HG02610 (cell line): ENCODE measurements around the gene P2RX7.

ENCODE experiments used
- ATAC-seq: cut with Tn5 transposase; IDR thresholded peaks from one replicate; pipeline ENCODE4 v1.9.1; 2021; ENCODE audit warnings: mild to moderate bottlenecking, moderate library complexity; ENCODE audit not compliant: unreplicated experiment

Gene P2RX7

GRCh38 chr12:121110211-121110940 is 22.3 kb upstream of the P2RX7 start:
- ATAC-seq: peak; percentile 36

DNA sequence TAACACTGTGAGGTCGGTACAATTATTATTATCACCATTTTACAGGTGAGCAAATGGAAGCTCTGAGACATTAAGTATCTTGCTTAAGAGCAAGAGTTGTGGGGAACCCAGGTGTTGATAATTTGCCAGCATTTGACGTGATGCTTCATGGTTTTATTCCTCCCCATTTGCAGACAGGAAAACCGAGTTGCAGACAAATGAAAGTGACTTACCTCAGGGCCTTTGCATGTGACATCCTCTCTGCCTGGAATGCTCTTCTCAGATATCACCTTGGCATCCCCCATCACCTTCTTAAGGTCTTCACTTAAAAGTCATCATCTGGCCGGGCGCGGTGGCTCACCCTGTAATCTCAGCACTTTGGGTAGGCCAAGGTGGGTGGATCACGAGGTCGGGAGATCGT is 21.0 kb upstream of the P2RX7 start:
- ATAC-seq: no peak

DNA sequence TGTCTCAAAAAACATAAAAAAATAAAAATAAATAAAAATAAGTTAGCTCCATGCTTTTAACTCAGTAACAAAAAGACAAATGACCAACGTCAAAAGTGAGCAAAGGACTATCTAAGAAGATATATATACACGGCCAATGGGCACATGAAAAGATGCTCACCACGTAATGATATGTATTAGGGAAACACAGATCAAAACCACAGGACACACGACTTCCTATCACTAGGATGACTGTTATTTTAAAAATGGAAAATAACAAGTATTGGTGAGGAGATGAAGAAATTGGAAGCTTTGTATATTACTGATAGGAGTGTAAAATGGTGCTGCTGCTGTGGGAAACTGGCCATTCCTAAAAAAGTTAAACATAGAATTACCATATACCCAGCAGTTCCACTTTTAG is 20.2 kb upstream of the P2RX7 start:
- no peak for ATAC-seq

GRCh38 chr12:121113057-121113456 is 19.6 kb upstream of the P2RX7 start:
- no peak for ATAC-seq

- ATAC-seq: no peak
Measured at GRCh38 chr12:121114019-121114639, 18.5 kb upstream of the P2RX7 start.

DNA sequence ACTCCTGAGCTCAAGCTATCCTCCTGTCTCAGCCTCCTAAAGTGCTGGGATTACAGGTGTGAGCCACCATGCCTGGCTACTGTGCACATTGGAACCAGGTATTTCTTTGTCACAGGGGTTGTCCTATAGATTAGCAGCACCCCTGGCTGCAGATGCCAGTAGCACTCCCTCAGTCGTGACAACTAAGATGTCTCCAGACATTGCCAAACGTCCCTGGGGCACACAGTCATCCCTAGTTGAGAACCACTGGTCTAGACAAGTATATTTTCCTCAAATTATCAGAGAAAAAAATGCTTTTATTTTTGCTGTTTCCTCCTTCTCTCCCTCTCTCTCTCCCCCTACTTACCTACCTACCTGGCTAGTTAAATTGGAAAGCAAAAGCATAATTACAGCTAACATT is 17.9 kb upstream of the P2RX7 start:
- no peak for ATAC-seq

GRCh38 chr12:121115530-121115929 is 17.1 kb upstream of the P2RX7 start:
- ATAC-seq: no peak

- no peak for ATAC-seq
Measured at GRCh38 chr12:121116318-121117225, 16.1 kb upstream of the P2RX7 start.

DNA sequence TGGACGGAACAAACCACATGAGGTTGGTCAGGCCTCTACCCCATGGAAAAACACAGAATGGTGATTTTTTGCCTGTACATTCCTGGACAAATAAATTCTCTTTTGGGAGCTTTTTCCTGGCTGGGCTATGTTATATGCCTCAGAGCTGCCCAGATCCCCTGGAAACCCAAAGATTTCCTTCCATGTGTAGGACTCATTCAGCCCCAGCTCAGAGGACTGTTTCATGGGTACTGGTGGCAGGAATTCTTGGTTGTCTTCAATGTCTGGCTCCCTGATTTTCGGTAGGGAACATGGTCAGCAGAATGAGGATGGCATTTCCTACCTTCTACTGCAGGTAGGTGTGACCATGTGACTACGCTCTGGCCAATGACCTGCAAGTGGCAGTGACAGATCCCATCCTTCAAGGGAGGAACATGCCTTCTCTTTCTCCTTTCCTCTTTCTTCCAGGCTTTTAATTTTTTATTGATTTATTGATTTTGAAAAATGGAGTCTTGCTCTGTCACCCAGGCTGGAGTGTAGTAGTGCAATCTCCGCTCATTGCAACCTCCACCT is 15.4 kb upstream of the P2RX7 start:
- no peak for ATAC-seq

- ATAC-seq: no peak
Measured at GRCh38 chr12:121120323-121120722, 12.4 kb upstream of the P2RX7 start.

GRCh38 chr12:121120989-121121755 is 11.5 kb upstream of the P2RX7 start:
- ATAC-seq: no peak

GRCh38 chr12:121121805-121122204 is 10.9 kb upstream of the P2RX7 start:
- no peak for ATAC-seq

GRCh38 chr12:121123488-121123887 is 9.2 kb upstream of the P2RX7 start:
- no peak for ATAC-seq

DNA sequence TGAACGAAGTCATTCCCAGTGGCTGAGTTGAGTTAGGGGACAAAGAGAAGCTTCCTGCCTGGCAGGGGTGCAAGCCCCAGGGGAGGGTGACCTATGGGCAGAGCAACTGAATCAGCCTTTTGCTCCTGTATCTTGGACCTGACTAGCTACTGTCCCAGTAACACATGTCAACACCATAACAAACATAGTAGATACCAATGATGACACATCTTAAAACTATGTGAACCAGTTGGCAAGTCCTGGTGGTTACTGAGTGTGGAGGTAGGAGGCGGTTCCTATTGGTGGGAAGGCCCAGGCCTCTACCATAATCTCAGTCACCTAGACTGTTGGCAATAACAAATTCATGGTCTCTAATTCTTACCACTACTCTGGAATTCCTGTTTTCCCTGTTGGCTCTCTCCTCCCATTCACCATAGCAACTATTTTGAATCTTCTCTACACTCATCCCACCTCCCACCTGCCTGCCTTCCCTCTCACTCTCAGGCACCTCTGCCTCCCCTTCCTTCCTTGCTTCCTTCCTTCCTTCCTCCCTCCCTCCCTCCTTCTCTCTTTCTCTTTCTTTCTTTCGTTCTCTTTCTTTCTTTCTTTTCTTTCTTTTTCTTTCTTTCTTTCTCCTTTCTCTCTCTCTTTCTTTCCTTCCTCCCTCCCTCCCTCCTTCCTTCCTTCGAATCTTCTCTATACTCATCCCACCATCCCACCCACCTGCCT is 8.1 kb upstream of the P2RX7 start:
- no peak for ATAC-seq

DNA sequence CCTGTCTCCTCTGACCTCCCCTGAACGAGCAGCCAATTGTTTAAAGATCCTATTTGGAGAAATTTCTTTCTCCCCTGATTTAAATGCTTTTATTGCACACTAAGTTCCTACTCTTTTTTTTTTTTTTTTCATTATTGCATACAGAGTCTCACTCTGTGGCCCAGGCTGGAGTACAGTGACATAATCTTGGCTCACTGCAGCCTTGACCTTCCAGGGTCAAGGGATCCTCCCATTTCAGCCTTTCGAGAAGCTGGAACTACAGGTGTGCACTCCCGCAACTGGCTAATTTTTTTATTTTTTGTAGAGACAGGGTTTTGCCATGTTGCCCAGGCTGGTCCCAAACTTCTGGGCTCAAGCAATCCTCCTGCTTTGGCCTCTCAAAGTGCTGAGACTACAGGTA is 5.2 kb upstream of the P2RX7 start:
- no peak for ATAC-seq

DNA sequence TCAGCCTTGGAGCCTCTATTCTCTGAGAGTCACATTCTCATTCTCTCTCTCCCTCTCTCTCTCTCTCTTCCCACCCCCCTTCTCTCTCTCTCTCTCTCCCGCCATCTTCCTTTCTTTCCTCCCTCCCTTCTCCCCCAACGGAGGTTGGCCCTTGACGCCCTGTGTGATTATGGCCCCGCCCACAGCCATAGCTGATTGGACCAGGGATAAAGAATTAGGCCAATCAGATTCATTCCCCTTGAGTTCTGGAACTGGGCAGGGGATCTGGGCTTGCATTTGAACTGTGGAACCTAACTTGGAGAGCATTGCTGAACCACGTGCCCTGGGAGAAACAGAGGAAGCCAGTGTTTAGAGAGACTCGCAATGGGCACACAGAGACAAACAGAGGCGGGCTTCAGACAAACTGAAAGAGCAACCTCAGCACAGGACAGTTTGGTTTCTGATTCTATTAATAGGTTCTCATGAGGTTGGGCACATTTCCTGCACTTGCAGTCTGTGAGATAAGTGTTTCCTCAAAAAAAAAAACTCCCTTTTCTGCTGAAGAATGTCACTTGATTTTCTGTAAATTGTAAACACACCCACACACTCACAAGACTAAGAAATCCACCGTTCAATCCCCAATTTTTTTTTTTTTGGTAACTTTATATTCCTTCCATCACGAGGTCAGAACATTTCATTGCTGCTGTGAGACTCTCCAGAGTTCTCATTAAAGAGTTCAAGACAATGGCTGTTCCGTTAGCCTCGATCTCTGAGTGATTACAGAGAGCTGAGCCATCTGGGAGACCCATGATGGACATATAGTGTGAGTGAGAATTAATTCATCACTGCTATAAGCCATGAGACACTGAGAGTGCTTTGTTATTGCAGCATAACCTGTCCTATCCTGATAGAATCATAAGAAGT is 3.5 kb upstream of the P2RX7 start:
- peak; percentile 73 for ATAC-seq

DNA sequence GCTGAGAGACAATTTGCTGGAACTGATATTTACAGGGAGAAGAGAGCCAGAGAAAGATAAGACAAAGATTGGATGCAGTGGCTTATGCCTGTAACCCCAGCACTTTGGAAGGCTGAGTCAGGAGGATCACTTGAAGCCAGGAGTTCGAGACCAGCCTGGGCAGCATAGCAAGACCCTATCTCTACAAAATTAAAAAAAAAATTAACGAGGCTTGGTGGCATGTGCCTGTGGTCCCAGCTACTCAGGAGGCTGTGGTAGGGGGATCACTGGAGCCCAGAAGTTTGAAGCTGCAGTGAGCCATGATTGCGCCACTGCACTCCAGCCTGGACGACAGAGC is 2.9 kb upstream of the P2RX7 start:
- ATAC-seq: no peak

DNA sequence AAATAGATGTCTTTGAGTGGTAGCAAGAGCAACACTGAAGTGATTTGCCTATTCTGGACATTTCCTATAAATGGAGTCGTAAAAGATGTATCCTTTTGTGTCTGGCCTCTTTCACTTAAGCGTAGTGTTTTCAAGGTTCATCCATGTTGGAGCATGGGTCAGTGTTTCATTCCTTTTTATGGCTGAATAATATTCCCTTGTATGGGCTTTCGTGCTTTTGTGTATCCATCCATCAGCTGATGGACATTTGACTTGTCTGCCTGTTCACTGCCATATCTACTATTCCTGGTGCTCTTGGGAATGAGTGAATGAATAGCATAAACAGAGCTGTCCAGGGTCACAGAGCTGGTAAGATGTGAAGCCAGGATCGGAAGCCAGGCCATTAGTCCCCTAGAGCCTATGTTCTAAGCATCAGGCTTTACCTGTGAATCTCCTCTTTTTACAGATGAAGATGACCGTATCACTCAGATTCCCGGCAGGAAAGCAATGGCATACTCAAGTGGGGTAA is 1.8 kb upstream of the P2RX7 start:
- no peak for ATAC-seq

- ATAC-seq: no peak
Measured at GRCh38 chr12:121131941-121132341, 735 bp upstream of the P2RX7 start.
